Astrocyte of the cerebellum (primary cell): ENCODE data around the gene TMEM176A.

Experiments used
- DNase-seq: peaks from one replicate; pipeline ENCODE4 v3.0.0-alpha.2; 2011; ENCODE audit warnings: low read depth
- H3K4me3 ChIP-seq: 2 replicates; pipeline ENCODE4 v1.5.1; 2011; ENCODE audit warnings: mild to moderate bottlenecking, low read depth, low read length, moderate library complexity
- in situ Hi-C: cut with HindIII; loops from 2 replicates; pipeline ENCODE4 v1.10.0; 2017; ENCODE audit warnings: low sequenced_read_pairs
- TF ChIP-seq, protein P1 (sequence below): IDR thresholded peaks from 2 replicates; pipeline ENCODE4 v1.5.1; 2012; ENCODE audit warnings: low read length, low read depth, moderate library complexity, mild to moderate bottlenecking; ENCODE audit errors: missing control alignments

Gene TMEM176A

DNA sequence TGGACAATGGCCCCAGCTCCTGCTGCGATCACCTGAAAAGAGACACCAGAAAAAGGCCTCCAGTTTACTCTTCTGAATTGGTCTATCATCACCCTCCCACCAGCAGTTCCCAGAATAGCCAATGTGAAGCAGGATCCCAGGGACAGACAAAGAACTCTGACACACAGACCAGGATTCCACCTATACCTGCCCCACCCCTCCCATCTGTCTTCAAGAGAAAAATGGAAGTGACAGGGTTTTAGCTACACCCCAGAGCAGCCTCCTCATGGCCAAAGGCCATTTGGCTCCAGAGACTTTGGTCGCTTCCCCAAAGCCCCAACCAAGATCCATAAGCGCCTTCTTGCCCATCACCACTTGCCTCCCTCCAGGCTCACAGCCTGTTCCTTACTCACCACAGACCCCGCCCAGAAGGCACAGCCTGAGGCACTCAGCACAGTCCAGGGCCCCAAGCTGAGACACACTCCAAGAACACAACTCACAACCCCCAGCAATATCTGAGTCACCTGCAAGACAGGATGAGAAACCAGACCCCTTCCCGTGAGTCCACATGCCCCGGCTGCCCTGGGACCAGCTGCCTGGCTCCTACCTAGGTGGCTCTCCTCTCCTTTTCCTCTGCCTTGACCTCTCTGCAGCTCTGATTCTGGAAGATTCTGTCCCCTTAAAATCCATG, 6.9 kb upstream of the TMEM176A start:
- in situ Hi-C loops, result no loop called here
- H3K4me3 ChIP-seq, result no peak overlapping the region
- TF ChIP-seq, protein P1, sequence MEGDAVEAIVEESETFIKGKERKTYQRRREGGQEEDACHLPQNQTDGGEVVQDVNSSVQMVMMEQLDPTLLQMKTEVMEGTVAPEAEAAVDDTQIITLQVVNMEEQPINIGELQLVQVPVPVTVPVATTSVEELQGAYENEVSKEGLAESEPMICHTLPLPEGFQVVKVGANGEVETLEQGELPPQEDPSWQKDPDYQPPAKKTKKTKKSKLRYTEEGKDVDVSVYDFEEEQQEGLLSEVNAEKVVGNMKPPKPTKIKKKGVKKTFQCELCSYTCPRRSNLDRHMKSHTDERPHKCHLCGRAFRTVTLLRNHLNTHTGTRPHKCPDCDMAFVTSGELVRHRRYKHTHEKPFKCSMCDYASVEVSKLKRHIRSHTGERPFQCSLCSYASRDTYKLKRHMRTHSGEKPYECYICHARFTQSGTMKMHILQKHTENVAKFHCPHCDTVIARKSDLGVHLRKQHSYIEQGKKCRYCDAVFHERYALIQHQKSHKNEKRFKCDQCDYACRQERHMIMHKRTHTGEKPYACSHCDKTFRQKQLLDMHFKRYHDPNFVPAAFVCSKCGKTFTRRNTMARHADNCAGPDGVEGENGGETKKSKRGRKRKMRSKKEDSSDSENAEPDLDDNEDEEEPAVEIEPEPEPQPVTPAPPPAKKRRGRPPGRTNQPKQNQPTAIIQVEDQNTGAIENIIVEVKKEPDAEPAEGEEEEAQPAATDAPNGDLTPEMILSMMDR, result no peak
- DNase-seq, result no peak

DNA sequence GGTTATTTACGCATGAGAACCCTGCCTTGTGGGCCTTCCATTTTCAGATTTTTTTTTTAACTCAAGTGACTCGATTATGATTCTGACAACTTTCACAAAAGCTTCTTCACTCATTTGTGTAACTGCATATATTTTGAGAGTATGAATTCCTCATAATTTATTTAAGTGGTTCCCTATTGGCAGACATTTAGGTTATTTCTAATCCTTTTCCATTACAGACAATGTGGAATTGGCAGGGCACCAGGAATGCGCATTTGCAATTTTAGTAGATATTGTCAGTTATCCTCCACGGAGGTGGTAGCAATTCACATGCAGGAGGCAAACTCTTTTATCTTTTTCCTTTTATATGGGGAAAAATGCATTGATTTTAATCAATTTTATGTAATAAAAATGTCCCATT, 2.9 kb upstream of the TMEM176A start:
- no peak for DNase-seq
- TF ChIP-seq, protein P1, result no peak
- H3K4me3 ChIP-seq, result no peak overlapping the region
- in situ Hi-C loops, result no loop called here

DNA sequence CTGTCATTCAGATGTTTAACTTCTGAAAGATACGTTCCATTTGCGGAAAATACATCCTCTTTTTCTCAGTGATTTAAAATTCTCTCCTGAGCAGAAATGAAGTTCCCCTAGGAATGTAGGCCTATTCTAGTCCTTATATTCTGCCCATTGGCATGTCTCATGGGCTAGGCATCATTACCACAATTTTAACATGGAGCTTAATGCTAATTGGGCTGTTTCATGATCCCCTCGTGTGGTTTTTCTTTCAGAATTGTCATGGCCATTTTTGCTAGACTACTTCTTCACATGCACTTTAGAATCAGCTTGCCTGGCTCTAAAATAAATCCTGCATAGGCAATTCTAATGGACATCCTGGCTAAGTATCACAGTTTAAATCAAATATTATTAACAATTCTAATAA, 1.4 kb upstream of the TMEM176A start:
- no peak overlapping the region for H3K4me3 ChIP-seq
- in situ Hi-C loops, result no loop called here
- TF ChIP-seq, protein P1, result no peak

DNA sequence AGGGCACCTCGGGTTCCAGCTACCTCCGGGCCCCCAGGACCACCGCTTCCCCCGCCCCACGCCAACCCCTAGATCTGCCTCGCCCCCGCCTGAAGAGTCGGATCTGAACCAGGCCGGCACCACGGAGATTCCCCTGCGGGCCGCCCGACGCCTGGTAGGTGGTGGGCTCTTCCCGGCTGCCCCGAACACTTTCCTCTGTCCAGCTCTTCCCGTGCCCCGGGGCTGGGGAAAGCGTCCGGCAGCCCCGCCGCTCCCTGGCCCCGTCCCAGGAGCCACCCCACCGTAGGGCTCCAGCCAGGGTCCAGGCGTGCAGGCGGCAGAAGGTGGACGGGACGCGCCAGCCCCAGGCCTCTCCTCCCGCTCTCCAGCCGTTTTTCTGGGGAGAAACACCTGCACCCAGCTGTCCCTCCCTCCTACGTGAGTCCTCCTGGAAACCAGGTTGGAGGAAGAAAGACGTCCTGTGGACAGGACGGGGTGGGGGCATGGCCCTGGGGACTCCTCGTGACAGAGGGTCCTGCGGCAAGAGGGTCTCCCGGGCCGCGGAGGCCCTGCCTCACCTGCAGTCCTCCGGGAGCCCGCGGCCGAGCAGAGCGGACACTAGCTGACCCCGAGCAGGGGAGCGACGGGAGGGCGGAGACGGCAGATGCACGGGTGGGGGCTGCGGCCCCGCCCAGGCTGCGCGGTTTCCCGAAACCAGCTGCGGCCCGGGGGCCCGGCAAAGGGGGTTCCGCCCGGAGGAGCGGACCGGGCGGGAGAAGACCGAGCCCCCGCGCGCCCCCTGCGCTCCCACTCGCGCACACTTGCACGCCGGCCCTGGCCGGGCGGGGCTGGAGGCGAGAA, 608 bp upstream of the TMEM176A start, which contains the start of gene TMEM176B:
Gene TMEM176B, minus strand, starts transcription at position 624 of the 840 bp plus-strand sequence. CDS start 3,795 bp downstream, outside the sequence.
- TF ChIP-seq, protein P1, result no peak
- no peak within 1 kb of the TSS for H3K4me3 ChIP-seq
- DNase-seq, result no peak
- in situ Hi-C loops, result loop anchor here (5.0 kb wide), 1 partner anchor 37 kb away; no protein-coding TSS in a partner anchor

More for the DNA sequence above, 1.4 kb upstream of the TMEM176A start:
- DNase-seq, result no peak

DNA sequence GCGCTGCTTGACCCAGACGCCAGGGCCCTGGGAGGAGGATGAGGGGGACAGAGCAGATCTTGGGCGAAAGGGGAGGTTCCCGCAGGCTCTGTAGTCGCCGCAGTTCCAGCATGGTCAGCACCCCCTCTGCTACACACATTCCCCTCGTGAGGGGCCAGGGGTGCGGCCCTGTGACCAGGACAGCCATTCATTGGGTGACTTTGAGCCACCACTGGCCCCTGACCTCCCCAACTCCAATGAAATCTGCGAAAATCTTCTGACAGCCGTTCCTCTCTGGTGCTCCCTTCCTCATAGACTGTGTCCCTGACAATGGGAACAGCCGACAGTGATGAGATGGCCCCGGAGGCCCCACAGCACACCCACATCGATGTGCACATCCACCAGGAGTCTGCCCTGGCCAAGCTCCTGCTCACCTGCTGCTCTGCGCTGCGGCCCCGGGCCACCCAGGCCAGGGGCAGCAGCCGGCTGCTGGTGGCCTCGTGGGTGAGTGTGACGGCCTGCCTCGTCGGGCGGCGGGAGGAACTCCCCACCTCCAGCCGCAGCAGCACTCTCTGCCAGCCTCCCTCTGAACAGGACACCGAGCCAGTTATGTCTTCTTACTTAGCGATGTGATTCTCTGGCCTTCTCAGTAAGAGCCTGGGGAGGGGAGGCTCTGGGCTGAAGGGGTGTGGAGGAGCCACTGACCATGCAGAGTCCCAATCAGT, 825 bp downstream of the TMEM176A start:
- TF ChIP-seq, protein P1, result no peak
- no peak for DNase-seq
- in situ Hi-C loops, result loop anchor here (5.0 kb wide), 1 partner anchor 36 kb away; no protein-coding TSS in a partner anchor
- no peak overlapping the region for H3K4me3 ChIP-seq
